ENCODE results near the gene OPN4.
A peak's percentile ranks its signal among the peaks of the same experiment; 100 is the strongest.
"Not testable (repeated sequence)": the region's sequence is repeated elsewhere in the genome, so short reads cannot be mapped to it uniquely, and the experiment has no call there.

Gene OPN4, protein sequence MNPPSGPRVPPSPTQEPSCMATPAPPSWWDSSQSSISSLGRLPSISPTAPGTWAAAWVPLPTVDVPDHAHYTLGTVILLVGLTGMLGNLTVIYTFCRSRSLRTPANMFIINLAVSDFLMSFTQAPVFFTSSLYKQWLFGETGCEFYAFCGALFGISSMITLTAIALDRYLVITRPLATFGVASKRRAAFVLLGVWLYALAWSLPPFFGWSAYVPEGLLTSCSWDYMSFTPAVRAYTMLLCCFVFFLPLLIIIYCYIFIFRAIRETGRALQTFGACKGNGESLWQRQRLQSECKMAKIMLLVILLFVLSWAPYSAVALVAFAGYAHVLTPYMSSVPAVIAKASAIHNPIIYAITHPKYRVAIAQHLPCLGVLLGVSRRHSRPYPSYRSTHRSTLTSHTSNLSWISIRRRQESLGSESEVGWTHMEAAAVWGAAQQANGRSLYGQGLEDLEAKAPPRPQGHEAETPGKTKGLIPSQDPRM

DNA sequence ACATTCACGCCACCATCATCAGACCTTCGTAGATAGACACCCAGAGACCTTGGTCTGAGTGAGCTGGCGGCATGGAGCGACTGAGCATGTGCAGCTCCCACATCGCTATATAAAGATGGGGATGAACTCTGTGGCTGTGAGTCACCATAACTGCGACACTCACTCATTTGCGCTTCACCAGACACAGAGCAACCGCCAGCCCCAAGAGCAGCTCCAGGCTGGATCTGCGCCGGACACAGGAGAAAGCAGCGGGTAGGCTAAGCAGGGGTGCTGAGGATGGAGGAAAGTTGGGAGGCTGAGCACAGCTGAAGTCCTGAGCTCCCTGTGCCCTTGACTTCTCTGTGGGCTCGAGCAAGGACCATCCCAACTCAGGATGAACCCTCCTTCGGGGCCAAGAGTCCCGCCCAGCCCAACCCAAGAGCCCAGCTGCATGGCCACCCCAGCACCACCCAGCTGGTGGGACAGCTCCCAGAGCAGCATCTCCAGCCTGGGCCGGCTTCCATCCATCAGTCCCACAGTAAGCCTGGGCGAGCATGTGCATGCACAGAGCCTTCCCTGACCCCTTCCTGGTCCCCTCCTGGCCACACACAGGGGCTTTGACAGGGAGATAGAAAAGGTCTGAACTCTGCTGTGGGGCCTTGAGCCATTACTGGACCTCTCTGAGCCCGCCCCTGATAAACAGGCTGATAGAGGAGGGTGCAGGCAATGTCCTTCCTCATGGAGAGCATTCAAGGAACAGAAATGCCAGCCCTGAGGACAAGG, at the start of gene OPN4:
Gene OPN4, plus strand, starts transcription at position 137 of the 762 bp plus-strand sequence. Its CDS starts 237 bp downstream, at position 374.
- no peak for DNase-seq (ENCODE audit: low spot score)

DNA sequence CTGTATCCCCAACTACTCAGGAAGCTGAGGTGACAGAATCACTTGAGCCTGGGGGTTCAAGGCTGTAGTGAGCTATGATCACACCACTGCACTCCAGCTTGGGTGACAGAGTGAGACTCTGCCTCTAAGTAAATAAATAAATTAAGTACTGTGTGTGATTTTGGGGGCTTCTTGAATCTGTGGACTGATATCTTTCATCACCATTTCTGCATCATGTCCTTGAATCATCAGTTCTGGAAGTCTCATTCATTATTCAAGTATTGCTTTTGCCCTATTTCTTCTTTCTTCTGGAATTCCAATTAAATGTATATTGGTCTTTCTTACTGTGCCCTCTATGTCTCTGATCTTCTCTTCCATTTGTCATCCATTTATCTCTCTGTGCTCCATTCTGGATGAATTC, 46.7 kb upstream of the OPN4 start:
- DNase-seq (ENCODE audit: low spot score): no peak

DNA sequence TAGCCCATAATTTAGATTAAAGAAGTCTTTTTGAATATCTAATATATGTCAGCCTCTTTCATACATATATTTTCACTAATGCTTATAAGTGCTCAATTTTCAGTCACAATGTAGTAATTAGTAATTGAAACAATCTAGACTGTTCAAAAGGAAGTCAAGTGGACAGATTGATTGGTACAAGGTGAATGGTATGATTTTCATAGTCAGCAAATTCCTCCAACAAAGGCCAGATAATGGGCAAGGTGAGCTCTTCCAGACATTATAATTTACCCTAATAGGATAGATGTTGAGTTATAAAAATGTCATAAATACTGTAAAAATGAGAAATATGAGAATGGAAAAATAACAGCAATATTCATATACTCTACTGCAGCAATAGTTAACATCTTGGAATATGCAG, 44.4 kb upstream of the OPN4 start:
- DNase-seq (ENCODE audit: low spot score): no peak

DNA sequence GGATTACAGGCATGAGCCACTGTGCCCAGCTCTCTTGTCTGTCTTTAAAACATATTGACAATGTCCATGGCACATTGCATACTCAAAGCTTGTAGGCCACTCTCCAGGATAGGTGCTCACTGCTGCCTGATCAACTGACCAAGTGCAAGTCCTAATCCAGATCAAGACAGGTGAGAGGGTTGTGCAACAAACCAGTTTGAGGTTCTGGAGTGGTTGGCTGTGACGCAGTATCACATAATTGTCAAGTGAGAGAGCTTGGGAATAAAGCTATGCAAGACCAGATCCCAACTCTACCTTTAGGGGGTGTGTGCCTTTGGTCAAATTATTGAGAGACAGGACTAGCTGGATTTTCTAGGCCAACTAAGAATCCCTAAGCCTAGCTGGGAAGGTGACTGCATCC, 43.0 kb upstream of the OPN4 start:
- DNase-seq (ENCODE audit: low spot score): no peak

DNA sequence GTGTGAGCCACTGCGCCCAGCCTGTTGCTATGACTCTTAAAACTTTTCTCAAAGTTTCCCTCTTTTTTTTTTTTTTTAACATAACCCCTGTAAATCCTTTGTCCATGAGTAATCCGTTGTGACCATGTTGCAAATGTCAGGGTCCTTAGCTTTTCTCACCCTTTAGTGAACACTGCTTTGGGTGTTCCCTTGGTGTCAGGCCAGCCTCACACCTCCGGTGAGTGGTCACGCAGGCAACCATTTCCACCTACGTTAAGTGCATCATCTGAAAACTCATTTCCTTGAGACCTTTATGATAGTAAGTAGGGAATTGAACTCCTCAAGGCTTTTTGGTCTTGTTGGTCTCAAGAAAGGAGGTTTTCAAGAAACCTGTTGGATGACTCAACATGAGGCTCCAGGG, 41.3 kb upstream of the OPN4 start:
- DNase-seq (ENCODE audit: low spot score): no peak

DNA sequence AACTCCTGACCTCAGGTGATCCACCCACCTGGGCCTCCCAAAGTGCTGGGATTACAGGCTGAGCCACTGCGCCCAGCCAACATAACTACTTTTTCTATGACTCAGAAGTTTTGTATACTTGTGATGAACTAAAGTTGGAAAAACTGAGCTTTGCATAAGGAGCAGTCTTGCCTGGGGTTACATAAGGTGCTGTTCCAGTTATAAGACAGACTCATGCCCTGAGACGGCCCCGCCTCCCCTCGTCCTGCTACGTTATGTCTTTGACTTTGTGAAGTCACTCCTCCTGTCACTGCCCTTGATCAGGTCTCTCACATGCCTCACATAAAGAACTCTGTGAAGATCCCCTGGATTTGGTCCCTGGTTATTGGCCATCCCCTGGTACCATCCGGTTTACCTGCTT, 40.4 kb upstream of the OPN4 start:
- DNase-seq (ENCODE audit: low spot score): peak; percentile 11

DNA sequence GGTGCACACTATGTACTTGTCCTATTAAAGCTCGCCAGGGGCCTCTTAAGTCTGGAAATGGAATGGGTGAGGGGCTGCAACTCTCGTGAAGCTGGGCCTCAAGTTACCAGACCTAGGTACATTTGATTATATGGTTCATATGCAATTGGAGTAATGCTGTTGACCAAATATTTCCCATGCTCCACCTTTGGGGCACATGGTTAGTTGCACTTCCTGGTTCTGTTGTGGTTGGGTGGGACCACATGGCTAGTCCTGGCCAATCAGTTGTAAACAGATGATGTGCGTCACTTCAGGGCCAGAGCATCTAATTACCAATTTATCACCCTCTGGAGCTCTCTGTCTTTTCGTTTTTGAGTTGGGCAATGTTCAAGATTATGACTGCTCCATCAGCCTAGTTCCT, 39.5 kb upstream of the OPN4 start:
- no peak for DNase-seq (ENCODE audit: low spot score)

DNA sequence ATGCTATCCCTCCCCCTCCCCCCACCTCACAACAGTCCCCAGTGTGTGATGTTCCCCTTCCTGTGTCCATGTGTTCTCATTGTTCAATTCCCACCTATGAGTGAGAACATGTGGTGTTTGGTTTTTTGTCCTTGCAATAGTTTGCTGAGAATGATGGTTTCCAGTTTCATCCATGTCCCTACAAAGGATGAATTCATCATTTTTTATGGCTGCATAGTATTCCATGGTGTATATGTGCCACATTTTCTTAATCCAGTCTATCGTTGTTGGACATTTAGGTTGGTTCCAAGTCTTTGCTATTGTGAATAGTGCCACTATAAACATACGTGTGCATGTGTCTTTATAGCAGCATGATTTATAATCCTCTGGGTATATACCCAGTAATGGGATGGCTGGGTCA, 37.1 kb upstream of the OPN4 start:
- DNase-seq (ENCODE audit: low spot score): not testable (repeated sequence)

DNA sequence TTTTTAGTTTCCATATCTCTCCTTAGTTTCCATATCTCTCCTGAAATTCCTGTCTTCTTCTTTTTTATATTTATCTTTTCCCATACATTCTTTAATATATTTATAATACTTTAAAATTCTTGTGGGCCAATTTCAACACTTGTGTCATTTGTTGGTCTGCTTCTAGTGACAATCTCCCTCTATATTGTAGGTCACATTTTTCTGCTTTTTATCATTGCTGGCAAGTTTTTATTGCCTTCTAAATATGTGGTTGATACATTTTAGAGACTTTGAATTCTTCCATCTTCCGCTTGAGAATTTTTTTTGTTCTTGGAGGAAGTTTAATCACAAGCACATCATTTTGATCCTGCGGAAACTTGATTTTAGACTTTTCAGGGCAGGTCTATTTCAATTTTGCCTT, 26.0 kb upstream of the OPN4 start:
- DNase-seq (ENCODE audit: low spot score): no peak

DNA sequence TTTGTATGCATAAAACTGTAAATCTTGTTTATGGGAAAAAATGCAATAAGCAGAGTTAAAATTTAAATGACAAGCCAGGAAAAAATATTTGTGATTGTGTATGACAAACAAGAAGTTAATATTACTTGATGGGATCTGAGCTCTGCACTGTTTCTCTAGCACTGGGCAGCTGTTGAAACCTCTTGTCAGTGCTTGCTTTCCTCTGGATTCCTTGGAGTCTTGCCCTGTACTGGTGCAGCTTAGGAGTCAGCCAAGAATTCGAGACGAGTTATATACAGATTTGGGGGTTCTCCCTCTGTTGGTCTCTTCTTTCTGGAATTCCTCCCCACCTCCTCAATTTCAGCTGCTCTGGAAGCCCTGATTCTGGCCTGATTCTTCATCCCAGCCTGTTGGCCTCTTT, 24.3 kb upstream of the OPN4 start:
- DNase-seq (ENCODE audit: low spot score): no peak

DNA sequence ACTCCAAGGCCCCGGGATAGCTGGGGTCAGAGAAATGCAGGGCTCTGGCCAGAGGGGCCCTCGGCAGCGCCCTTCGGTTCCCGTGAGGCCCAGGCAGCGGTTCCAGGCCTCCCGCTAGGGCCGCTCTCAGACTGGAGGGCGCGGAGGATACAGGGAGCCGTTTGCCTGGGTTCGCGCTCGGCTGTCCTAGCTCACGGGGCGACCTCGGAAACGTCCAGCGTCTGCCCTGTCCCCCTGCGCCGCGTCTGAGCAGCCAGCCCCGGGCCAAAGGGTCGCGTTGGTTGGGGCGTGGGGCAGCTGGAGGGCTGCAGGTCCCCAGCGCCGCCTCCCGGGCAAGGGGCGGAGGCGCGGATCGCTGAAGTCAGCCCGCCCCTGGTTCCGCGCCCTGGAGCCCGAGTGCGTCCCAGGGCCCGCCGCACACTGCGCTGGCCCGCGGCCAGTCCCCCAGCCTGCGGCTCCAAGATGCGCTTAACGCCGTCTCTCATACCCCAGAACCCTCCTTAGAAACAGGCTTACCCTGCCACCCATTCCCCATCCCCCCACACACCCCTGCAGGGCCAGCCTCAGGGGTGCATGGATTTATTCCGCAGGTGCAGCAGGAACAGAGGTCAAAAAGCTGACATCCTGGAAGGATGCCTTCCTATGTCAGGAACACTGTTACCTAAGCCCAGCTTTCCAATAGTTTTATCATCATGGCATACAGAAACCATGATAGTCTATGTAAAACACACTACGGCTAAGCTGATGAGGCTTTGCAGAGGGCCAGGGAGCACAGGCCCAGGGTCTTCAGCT, 22.1 kb upstream of the OPN4 start:
- no peak for DNase-seq (ENCODE audit: low spot score)

DNA sequence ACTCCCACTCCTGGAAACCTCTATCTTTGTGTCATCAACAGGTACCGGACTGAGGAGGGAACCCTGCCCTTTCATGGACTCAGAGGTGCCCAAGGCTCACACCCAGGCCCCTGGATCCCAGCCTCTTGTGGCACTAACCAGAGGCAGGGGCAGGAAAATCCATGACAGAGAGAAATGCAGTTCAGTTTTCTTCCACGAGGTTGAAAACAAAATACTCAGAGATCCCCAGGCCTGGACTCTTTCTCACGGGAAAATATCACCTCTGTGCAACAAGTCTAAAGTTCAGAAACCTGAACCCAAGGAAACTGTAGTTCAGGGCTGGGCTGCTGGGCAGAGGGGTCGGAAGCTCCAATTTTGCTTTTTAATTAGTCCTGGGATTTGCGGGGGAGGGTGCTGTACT, 21.4 kb upstream of the OPN4 start:
- no peak for DNase-seq (ENCODE audit: low spot score)

DNA sequence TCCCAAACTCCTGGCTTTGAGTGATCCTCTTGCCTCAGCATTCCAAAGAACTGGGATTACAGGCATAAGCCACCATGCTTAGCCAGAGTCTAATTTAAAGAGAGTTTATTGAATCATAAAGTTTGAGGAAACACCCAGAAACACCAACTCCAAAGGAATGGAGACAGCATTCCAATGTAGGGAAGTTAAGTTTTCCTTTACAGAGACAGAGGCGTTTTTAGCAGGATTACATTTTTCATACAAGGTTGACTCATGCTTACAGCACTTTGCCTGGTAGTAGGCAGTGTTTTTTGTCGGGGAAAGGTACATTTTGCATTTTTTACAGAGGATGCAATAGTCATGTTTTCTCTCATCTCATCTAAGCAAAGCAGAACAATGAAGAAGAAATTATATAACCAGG, 18.9 kb upstream of the OPN4 start:
- DNase-seq (ENCODE audit: low spot score): no peak

DNA sequence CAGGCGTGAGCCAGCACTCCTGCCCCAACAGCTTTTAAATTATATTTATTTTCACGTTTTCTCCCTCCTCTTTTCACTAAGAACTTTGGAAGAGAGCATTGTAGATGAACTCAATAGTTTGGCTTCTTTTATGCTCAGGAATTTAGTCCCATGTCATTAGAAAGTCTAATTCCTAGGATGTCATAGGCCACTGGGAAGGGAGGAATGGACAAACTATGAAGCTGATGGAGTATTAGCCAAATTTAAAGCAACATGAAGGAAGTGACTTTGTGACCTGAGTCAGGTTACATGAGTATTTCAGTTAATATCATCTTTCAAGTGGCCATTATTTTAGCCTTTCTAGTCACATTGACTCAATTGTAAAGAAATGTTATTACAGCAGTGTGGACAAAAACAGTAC, 18.0 kb upstream of the OPN4 start:
- no peak for DNase-seq (ENCODE audit: low spot score)

DNA sequence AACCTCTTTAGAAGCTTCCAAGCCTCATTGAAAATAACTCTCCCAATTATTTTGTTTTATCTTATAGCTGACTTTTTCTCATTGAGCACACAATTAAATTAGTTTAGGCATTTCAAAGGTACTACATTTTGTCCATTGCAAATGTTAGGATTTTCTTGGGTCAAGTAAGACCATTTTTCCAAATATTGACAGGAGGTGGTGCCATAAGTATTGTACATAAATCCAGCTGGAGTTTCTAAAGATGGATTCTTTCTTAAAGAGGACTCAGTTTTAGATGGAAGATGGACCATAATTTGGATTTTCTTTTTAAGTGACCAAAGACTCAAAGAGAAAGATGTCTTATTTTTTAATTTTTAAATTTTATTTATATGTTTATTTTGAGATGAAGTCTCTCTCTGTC, 12.3 kb upstream of the OPN4 start:
- DNase-seq (ENCODE audit: low spot score): no peak

DNA sequence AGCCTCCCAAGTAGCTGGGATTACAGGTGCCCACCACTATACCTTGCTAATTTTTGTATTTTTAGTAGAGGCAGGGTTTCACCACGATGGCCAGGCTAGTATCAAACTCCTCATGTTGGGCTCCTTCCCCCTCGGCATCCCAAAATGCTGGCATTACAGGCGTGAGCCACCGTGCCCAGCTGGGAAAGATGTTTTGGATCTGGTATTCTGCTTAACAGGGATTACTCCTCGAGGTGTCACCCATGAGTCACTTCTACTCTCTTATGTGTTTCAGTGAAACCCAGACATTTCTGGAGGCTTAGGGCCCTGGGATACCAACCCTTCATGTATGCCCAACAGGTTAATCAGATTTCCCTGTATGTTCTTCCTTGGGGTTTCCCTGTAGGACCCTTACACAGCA, 11.8 kb upstream of the OPN4 start:
- no peak for DNase-seq (ENCODE audit: low spot score)

DNA sequence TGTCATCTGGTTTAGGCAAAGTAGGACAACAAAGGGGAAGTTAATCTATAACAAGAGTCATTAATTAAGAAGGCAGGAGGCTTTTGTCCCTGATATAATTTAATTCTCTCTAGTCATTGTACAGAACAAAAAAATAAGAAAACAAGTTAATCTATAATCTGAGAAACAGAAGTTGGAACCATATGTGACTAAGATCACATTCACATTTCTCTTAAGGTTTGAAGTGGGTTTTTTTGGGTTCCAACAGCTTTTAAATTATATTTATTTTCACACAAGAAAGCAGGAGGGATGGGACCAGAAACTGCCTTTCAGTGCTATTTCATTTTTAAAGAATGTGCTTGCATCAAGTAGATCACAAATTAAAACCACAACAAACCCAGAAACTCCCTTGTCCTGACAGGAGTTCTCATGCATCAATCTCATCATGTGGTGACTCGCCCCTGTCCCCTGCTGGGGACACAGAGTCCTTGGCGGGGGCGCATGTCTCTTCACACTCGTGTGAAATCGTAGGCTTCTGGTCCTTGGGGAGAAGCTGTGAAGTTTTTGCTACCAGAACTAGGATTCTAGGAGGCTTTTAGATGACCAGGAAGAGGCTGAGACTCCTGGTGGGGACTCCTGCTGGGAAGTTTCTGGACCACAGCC, 10.1 kb upstream of the OPN4 start:
- DNase-seq (ENCODE audit: low spot score): no peak

DNA sequence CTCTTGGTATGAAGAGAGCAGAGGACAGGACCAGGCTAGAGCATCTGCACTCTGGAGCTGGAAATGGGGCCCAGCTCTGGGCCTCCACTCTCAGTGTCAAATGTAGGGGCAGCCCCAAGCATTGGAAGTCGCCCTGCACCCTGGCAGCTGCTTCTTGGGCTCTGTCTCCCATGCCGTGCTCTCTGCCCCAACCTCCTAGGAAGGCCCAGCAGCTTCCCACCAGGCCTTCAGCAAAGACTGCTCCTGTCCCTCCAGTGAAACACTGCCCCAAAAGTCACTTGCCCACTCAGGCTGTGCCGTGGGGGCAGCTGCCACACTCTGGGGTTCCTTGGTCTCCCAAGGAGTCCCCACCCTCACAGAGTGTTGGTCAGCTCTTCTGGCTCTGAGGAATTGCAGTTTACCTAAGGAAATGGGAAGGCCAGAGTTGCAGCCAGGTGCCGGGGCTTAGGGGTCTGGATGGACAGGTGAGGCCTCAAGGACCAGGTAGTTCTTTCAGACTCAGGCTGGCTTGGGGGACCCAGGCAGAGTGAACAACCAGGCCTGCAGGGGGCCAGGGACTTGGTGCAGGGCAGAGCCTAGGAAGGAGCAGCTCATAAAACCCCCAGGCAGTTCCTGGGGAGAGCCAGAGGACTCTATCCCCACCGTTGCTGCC, 9.4 kb upstream of the OPN4 start:
- no peak for DNase-seq (ENCODE audit: low spot score)

DNA sequence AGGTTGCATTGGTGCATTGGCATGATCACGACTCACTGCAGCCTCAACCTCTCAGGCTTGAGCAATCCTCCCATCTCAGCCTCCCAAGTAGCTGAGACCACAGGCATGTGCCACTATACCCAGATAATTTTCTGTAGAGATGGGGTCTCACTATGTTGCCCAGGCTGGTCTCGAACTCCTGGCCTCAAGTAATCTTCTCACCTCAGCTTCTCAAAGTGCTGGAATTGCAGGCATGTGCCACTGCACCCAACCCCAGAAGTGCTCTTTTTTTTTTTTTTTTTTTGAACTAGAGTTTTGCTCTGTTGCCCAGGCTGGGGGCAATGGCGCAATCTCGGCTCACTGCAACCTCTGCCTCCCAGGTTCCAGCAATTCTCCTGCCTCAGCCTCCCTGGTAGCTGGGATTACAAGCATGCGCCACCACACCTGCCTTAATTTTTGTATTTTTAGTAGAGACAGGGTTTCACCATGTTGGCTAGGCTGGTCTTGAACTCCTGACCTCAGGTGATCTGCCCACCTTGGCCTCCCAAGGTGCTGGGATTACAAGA, 8.7 kb upstream of the OPN4 start:
- DNase-seq (ENCODE audit: low spot score): not testable (repeated sequence)

DNA sequence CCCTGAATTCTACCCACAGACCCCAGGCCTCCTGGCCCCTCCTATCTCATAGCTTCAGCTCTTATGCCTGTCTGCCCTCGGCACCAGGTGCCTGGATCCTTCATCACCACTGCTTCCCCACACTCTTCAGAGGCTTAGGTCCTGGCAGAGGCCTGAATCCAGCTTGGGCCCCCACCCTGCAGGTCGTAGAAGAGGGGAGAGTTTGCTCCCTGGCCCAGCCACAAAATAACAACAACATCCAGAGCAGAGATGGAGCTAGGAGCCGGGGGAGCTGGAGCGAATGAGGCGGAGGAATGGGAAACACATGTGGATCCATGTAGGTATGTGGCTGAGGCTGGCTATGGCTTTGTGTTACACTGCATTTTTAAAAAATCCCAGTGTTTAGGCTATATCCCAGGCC, 7.8 kb upstream of the OPN4 start:
- no peak for DNase-seq (ENCODE audit: low spot score)

DNA sequence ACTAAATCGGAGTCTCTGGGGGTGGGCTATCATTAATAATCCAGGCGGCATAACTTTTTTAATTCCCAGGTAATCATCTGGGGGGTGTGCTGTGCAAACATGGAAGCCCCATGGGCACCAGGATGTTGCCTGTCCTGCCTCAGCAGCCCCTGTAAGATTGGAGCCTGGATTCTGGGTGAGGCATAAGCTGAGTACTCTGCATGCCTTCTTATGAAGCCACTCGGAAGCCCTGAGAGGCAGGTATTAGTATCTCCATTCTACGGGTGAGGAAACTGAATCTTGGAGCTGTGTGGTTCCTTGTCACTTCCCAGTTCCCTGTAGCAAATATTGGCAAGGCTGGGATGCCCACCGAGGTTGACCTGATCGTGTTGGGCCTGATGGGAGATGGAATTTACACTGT, 7.4 kb upstream of the OPN4 start:
- DNase-seq (ENCODE audit: low spot score): no peak
